AG10803 (cell line): ENCODE results near the gene INSIG2.
A peak's percentile ranks its signal among the peaks of the same experiment; 100 is the strongest.

ENCODE experiments used
- DNase-seq: peaks from one replicate; pipeline ENCODE4 v3.0.0; 2010; ENCODE audit warnings: low read depth
- H3K4me3 ChIP-seq: 2 replicates; pipeline ENCODE4 v1.5.1; 2011; ENCODE audit warnings: mild to moderate bottlenecking, low read length, control low read depth
- TF ChIP-seq, protein P1 (sequence below): conservative IDR thresholded peaks from 2 replicates; pipeline ENCODE4 v1.5.1; 2011; ENCODE audit warnings: mild to moderate bottlenecking, low read length, control low read depth, inconsistent platforms

INSIG2 gene

DNA sequence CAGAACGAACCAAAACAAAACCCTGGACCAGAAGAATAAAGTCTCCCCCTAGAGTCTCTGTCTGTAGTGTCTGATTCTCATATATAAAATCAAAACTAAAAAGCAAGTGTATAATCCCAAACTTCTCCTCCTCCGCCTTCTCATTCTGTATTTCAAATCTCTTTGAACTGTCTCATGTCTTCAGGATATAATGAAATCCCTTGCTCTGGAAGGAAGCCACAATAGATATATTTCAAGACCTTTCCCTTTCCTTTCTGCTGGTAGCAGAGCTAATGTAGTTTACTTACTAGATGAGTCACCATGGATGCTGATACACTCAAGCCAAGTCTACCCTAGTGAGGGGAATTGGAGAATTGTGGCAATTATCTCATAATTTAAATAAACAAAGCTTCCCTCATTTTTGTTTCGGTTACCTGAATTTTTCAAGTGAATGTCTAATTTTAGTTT, 40.9 kb upstream of the INSIG2 start:
- H3K4me3 ChIP-seq: no peak overlapping the region
- TF ChIP-seq, protein P1, sequence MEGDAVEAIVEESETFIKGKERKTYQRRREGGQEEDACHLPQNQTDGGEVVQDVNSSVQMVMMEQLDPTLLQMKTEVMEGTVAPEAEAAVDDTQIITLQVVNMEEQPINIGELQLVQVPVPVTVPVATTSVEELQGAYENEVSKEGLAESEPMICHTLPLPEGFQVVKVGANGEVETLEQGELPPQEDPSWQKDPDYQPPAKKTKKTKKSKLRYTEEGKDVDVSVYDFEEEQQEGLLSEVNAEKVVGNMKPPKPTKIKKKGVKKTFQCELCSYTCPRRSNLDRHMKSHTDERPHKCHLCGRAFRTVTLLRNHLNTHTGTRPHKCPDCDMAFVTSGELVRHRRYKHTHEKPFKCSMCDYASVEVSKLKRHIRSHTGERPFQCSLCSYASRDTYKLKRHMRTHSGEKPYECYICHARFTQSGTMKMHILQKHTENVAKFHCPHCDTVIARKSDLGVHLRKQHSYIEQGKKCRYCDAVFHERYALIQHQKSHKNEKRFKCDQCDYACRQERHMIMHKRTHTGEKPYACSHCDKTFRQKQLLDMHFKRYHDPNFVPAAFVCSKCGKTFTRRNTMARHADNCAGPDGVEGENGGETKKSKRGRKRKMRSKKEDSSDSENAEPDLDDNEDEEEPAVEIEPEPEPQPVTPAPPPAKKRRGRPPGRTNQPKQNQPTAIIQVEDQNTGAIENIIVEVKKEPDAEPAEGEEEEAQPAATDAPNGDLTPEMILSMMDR: no peak
- DNase-seq: peak; percentile 55

DNA sequence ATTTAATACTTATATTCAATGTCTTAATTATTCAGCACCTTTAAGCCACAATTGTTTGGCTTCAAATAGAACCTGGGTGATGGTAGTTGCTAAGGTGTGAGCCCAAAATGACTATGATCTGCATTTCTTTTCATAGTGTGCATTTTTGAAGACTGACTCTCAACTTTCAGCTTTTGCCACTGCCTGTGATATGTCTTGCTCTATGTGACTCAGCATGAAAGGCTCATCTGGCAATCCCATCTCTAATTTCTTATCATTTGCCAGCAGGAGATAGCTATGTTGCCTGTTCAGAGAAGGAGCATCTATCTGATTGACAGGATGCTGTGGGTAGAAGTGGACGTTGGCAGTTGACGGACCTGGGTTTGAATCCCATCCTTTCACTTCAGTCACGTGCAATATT, 39.9 kb upstream of the INSIG2 start:
- TF ChIP-seq, protein P1: no peak
- no peak overlapping the region for H3K4me3 ChIP-seq
- DNase-seq: peak; percentile 26

DNA sequence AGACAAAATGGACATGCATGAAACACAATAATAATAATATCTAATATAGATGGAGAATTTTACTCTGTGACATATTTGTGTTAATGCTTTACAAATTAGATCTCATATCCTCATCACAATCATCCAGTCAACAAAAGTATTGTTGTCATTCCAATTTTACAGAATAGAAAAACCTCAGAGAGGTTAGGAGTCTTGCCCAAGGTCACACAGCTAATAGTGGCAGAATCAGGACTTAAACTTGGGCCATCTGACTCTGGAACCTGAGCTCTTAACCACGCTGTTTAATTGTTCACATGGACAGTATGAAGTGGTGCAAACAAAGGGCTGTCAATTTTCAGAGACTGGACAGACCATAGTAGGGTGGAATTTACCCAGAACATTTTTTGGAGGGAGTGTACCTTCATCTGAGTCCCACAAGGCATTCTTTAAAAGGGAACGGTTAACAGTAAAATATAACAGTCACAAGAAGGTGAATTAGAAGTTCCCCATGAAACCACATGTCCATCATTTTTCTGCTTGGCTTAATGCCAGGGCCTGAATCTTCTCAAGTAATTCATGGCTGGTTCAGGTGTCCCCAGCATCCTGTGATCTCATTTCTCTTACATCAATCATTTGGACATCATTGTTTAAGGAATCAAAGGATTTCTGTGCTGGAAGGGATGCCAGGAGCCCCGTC, 39.0 kb upstream of the INSIG2 start:
- no peak for DNase-seq
- no peak overlapping the region for H3K4me3 ChIP-seq
- TF ChIP-seq, protein P1: no peak

DNA sequence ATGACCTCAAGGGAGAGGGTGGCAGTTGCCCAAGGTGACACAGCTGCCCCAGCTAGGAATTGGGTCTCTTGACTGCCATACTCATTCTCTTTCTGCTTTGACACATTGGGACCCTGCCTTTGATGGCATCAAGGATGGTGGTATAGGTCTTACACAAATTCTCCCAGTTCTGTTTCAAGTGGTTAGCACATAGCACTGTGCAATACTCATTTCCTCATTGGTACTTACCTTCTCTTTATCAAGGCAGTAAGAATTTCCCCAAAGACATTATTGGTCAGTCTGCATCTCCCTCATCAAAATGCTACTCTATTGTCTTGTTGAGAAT, 38.5 kb upstream of the INSIG2 start:
- no peak overlapping the region for H3K4me3 ChIP-seq
- DNase-seq: no peak
- TF ChIP-seq, protein P1: no peak

DNA sequence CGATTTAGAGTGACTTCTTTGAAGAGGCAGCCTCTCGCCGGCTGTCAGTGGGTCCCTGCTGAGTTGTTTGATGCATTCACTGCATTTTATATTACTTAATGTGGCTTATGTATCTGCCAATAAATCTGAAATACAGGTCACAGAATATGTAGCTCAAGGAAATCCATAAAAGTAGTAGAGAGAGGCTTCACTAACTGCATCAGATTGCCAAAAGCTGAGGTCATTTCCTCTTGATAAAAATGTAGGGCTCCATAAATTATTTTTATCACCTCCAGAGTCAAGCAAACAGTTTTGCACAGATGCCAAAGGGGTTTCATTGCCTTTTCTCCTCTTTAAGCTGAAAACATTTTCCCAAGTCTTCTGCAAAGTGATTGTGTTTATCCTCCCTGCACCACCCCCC, 37.9 kb upstream of the INSIG2 start:
- TF ChIP-seq, protein P1: no peak
- peak; percentile 44 for DNase-seq

DNA sequence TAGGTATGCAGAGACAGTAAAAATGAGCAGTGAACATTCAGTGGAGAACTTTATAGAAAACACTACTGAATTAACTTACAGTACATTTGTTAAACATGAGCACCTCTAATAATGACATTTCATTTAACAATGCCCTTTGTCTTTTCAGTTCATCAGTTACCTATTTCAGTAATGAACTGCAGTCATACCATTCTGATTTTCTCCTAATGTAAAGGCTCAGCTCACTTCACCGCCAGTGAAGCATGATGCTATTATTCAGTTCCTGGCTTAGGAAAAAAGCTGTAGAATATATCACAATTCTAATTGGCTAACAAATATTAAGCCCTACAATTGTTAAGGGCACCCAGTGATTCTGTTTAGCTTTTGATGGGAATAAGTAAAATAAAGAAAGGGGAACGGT, 37.3 kb upstream of the INSIG2 start:
- DNase-seq: no peak
- TF ChIP-seq, protein P1: no peak

More for the DNA sequence above, 37.9 kb upstream of the INSIG2 start:
- no peak overlapping the region for H3K4me3 ChIP-seq

DNA sequence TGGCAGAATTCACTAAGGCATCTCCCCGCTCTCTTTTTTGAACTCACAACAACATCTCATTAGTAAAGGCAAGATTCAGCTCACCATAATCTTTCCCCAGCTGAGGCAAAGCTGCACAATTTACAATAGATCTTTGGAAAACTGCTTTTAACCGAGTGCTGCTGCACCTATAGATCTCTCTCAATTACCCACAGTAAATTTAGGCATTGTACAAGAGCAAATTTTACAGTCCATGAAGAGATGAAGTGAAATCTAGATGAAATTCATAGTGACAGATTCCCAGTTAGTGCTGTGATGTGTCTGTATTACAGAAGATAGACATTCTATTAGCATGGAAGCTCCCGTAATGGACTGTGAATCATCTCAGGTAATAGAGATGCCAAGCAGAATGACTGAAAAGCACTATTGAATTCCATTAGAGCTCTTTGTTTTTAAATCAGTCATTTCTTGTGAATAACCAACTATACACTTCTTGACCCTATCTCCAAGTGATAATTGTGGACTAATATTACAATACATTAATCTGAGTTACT, 36.4 kb upstream of the INSIG2 start:
- TF ChIP-seq, protein P1: no peak
- no peak for DNase-seq
- no peak overlapping the region for H3K4me3 ChIP-seq

More for the DNA sequence above, 37.3 kb upstream of the INSIG2 start:
- H3K4me3 ChIP-seq: no peak overlapping the region
